Astrocyte (in vitro differentiated cells and primary cell): ENCODE results near the gene UCP2. TPM values are rescaled to one million over a fixed set of nuclear protein-coding genes. Genes with fewer than 3 reads are reported as not detected.

Experiments
- DNase-seq: peaks from one replicate; pipeline ENCODE4 v3.0.0-alpha.2; 2010; ENCODE audit warnings: low read depth
- FAIRE-seq: peaks from 2 replicates; lab custom pipeline; 2011; peaks lifted over from hg19 to GRCh38; lab: Jason Lieb, UNC
- H2AFZ ChIP-seq: 2 replicates; pipeline ENCODE4 v1.6.0; 2012; ENCODE audit warnings: low read depth, low read length, inconsistent platforms
- H3K27ac ChIP-seq: 2 replicates; pipeline ENCODE4 v1.5.1; 2011; ENCODE audit warnings: low read depth, low read length, inconsistent platforms
- H3K27me3 ChIP-seq: 2 replicates; pipeline ENCODE4 v1.6.0; 2011; ENCODE audit warnings: low read length, inconsistent platforms; ENCODE audit not compliant: insufficient read depth
- H3K36me3 ChIP-seq: 2 replicates; pipeline ENCODE4 v1.5.1; 2011; ENCODE audit warnings: low read length, inconsistent platforms; ENCODE audit not compliant: insufficient read depth
- H3K4me1 ChIP-seq: 2 replicates; pipeline ENCODE4 v1.5.1; 2011; ENCODE audit warnings: low read length, inconsistent platforms; ENCODE audit not compliant: insufficient read depth
- H3K4me2 ChIP-seq: 2 replicates; pipeline ENCODE4 v1.6.0; 2012; ENCODE audit warnings: low read length, inconsistent platforms
- H3K4me3 ChIP-seq: 2 replicates; pipeline ENCODE4 v1.5.1; 2011; ENCODE audit warnings: low read depth, mild to moderate bottlenecking, low read length, inconsistent platforms; ENCODE audit not compliant: insufficient read depth
- H3K79me2 ChIP-seq: 2 replicates; pipeline ENCODE4 v1.6.0; 2012; ENCODE audit warnings: mild to moderate bottlenecking, low read length, inconsistent platforms; ENCODE audit not compliant: insufficient read depth
- H3K9ac ChIP-seq: 2 replicates; pipeline ENCODE4 v1.6.0; 2012; ENCODE audit warnings: mild to moderate bottlenecking, low read length, inconsistent platforms
- H3K9me3 ChIP-seq: 2 replicates; pipeline ENCODE4 v1.5.1; 2012; ENCODE audit warnings: low read depth, mild to moderate bottlenecking, low read length, inconsistent platforms; ENCODE audit not compliant: insufficient read depth
- H4K20me1 ChIP-seq: 2 replicates; pipeline ENCODE4 v1.6.0; 2012; ENCODE audit warnings: low read length, inconsistent platforms; ENCODE audit not compliant: insufficient read depth
- H3K27ac Mint-ChIP-seq: one replicate; pipeline ENCODE4 v1.8.0; 2021; ENCODE audit warnings: mild to moderate bottlenecking, mixed read lengths; ENCODE audit not compliant: unreplicated experiment
- H3K27me3 Mint-ChIP-seq: one replicate; pipeline ENCODE4 v1.8.0; 2021; ENCODE audit warnings: low read depth, mixed read lengths; ENCODE audit not compliant: unreplicated experiment
- H3K36me3 Mint-ChIP-seq: one replicate; pipeline ENCODE4 v1.8.0; 2021; ENCODE audit warnings: low read depth, mixed read lengths; ENCODE audit not compliant: unreplicated experiment
- H3K4me1 Mint-ChIP-seq: one replicate; pipeline ENCODE4 v1.8.0; 2021; ENCODE audit warnings: low read depth, mixed read lengths; ENCODE audit not compliant: unreplicated experiment
- H3K4me3 Mint-ChIP-seq: one replicate; pipeline ENCODE4 v1.8.0; 2021; ENCODE audit warnings: mild to moderate bottlenecking, moderate library complexity, mixed read lengths; ENCODE audit not compliant: unreplicated experiment
- H3K9me3 Mint-ChIP-seq: one replicate; pipeline ENCODE4 v1.8.0; 2021; ENCODE audit warnings: mild to moderate bottlenecking, mixed read lengths; ENCODE audit not compliant: unreplicated experiment
- CTCF ChIP-seq: IDR thresholded peaks from 2 replicates; pipeline ENCODE4 v1.5.1; 2011; ENCODE audit warnings: low read depth, mild to moderate bottlenecking, inconsistent platforms, low read length, moderate library complexity; ENCODE audit not compliant: insufficient read depth
- EZH2 ChIP-seq: IDR thresholded peaks from 2 replicates; pipeline ENCODE4 v1.6.1; 2012; ENCODE audit warnings: mild to moderate bottlenecking, low read length, inconsistent platforms; ENCODE audit not compliant: insufficient read depth
- total RNA-seq: library from RNA; stranded (reverse); gene quantifications from 2 replicates; pipeline ENCODE4 v1.2.1, GENCODE V29; 2021

UCP2 gene
- total RNA-seq, 1 donor from 2014 or later = 83.0 TPM

GRCh38 chr11:73995247-73995646 lies 12.6 kb upstream of the UCP2 start:
- DNase-seq = no peak
- H4K20me1 ChIP-seq = no peaks in the 10 kb centered on the region
- no peak for FAIRE-seq
- H3K27me3 ChIP-seq = no peaks in the 10 kb centered on the region
- Mint-ChIP-seq H3K4me3 (no peak overlapping the region), H3K4me1 (no peaks in the 10 kb centered on the region), H3K9me3 (no peaks in the 10 kb centered on the region), H3K27ac (no peak overlapping the region), H3K36me3 (peaks cover 2% of the 10 kb centered on the region), H3K27me3 (peaks cover 9% of the 10 kb centered on the region)
- TF ChIP-seq CTCF = no peak
- no peak for TF ChIP-seq EZH2
- no peak overlapping the region for H3K27ac ChIP-seq
- H3K4me3 ChIP-seq = no peak overlapping the region
- H3K36me3 ChIP-seq = no peaks in the 10 kb centered on the region
- H3K9me3 ChIP-seq = no peaks in the 10 kb centered on the region
- no peaks in the 10 kb centered on the region for H3K79me2 ChIP-seq
- no peak overlapping the region for H3K9ac ChIP-seq
- H3K4me2 ChIP-seq = no peak overlapping the region
- H2AFZ ChIP-seq = no peak overlapping the region
- H3K4me1 ChIP-seq = no peaks in the 10 kb centered on the region

- Mint-ChIP-seq H3K9me3 (no peaks in the 10 kb centered on the region), H3K4me1 (no peaks in the 10 kb centered on the region), H3K27ac (no peak overlapping the region), H3K27me3 (peaks cover 9% of the 10 kb centered on the region), H3K36me3 (no peaks in the 10 kb centered on the region), H3K4me3 (no peak overlapping the region)
- Histone ChIP-seq H3K4me3 (no peak overlapping the region), H3K79me2 (no peaks in the 10 kb centered on the region), H3K4me1 (no peaks in the 10 kb centered on the region), H2AFZ (no peak overlapping the region), H3K36me3 (no peaks in the 10 kb centered on the region), H4K20me1 (no peaks in the 10 kb centered on the region), H3K27ac (no peak overlapping the region), H3K9me3 (no peaks in the 10 kb centered on the region), H3K9ac (no peak overlapping the region), H3K4me2 (no peak overlapping the region), H3K27me3 (no peaks in the 10 kb centered on the region)
- FAIRE-seq (no peak), DNase-seq (no peak)
- no peak for TF ChIP-seq EZH2
- TF ChIP-seq CTCF = no peak
Measured at GRCh38 chr11:73991471-73992006, 8.9 kb upstream of the UCP2 start.

DNA sequence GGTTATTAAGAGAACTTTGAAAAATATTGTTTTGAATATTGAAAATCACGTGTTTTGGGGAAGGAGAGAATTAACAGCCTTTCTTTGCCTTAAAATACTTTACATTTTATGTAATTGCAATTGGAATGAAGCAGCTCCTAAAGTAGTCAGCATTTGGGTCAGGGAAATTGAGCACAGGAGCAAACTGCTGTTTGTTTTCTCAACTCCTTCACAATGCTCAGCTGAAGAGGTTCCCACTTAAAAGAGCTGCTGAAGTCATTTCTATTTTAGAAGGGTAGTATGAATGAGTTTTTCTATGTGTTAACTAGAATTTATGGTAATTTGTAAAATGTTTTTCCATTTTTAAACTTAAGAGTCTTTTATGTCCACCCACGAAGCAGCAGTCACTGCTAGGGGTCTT lies 8.1 kb upstream of the UCP2 start:
- Histone ChIP-seq H3K27ac (no peak overlapping the region), H3K9me3 (no peaks in the 10 kb centered on the region), H3K9ac (no peak overlapping the region), H3K4me1 (no peaks in the 10 kb centered on the region), H3K4me3 (no peak overlapping the region), H3K79me2 (no peaks in the 10 kb centered on the region), H3K4me2 (no peak overlapping the region), H4K20me1 (no peaks in the 10 kb centered on the region), H3K27me3 (no peaks in the 10 kb centered on the region), H3K36me3 (no peaks in the 10 kb centered on the region), H2AFZ (no peak overlapping the region)
- TF ChIP-seq CTCF = no peak
- no peak for TF ChIP-seq EZH2
- no peak overlapping the region for H3K27ac Mint-ChIP-seq
- FAIRE-seq (no peak), DNase-seq (no peak)
- H3K4me3 Mint-ChIP-seq = no peak overlapping the region
- no peaks in the 10 kb centered on the region for H3K4me1 Mint-ChIP-seq
- no peaks in the 10 kb centered on the region for H3K9me3 Mint-ChIP-seq
- peaks cover 9% of the 10 kb centered on the region for H3K27me3 Mint-ChIP-seq
- H3K36me3 Mint-ChIP-seq = no peaks in the 10 kb centered on the region
